Gastroesophageal sphincter (tissue), 4 donors: ENCODE measurements around the gene DZIP1L. TPM values are rescaled to one million over a fixed set of nuclear protein-coding genes. Genes with fewer than 3 reads are reported as not detected.

Experiments used
- ATAC-seq: fragments of 150-250 bp; one replicate; pipeline ENCODE4 v1.9.1; 2016; ENCODE audit warnings: mild to moderate bottlenecking, moderate library complexity
- H3K27ac ChIP-seq, 4 donors: fragments of 200-600 bp; sonication (generic) in 3 of 4; 1 replicate in 3 of 4; 2 replicates in 1 of 4; pipeline ENCODE4 v1.5.1; 2016 to 2019
- H3K27me3 ChIP-seq: fragments of 200-600 bp; sonication (generic); one replicate; pipeline ENCODE4 v1.5.1; 2019
- H3K36me3 ChIP-seq, 2 donors: fragments of 200-600 bp; sonication (generic); one replicate each; pipeline ENCODE4 v1.5.1; 2019; ENCODE audit warnings: control low read depth in 1 of 2
- H3K4me1 ChIP-seq, 3 donors: fragments of 200-600 bp; sonication (generic); 1 replicate in 2 of 3; 2 replicates in 1 of 3; pipeline ENCODE4 v1.5.1; 2016 to 2019; ENCODE audit warnings: control low read depth in 2 of 3
- H3K4me3 ChIP-seq, 2 donors: fragments of 200-600 bp; sonication (generic); one replicate each; pipeline ENCODE4 v1.5.1; 2019; ENCODE audit warnings: mild to moderate bottlenecking in 1 of 2, moderate library complexity in 1 of 2
- H3K9me3 ChIP-seq, 3 donors: fragments of 200-600 bp; sonication (generic); one replicate each; pipeline ENCODE4 v1.5.1; 2017 to 2019; ENCODE audit warnings: control low read depth in 2 of 3
- CTCF ChIP-seq, 4 experiments: fragments of 200-600 bp in 2 of 4; fragments of 450-650 bp in 2 of 4; sonication (generic) in 1 of 4; IDR thresholded peaks; one replicate each; pipeline ENCODE4 v1.5.1; 2017 to 2019; ENCODE audit warnings: antibody characterized with exemption in 4 of 4, mild to moderate bottlenecking in 2 of 4, moderate library complexity in 2 of 4
- EP300 ChIP-seq: sonication (generic); formaldehyde crosslinking; IDR thresholded peaks from one replicate; pipeline ENCODE4 v1.6.1; 2017; ENCODE audit warnings: antibody characterized with exemption, mild to moderate bottlenecking
- POLR2A ChIP-seq, 2 donors: fragments of 450-650 bp; IDR thresholded peaks; one replicate each; pipeline ENCODE4 v1.6.1; 2017; ENCODE audit warnings: antibody characterized with exemption in 2 of 2, mild to moderate bottlenecking in 2 of 2, moderate library complexity in 1 of 2
- POLR2AphosphoS5 ChIP-seq: sonication (generic); formaldehyde crosslinking; IDR thresholded peaks from one replicate; pipeline ENCODE4 v1.6.1; 2017; ENCODE audit warnings: antibody characterized with exemption
- WGBS, 2 donors: methylation state at CpG; one replicate each; pipeline ENCODE4 v1.1.5; 2018; ENCODE audit warnings: low coverage in 1 of 2; 5-methylcytosine and 5-hydroxymethylcytosine counted together
- total RNA-seq, 4 donors: library from RNA; depleted of rRNA; stranded (reverse); fragments of >200 nt; gene quantifications; one replicate each; pipeline ENCODE4 v1.1.0, GENCODE V29; 2016

DZIP1L gene
- total RNA-seq, 4 donors from 2014 or later, result 5.3 to 47.9 (median 18.6) TPM

GRCh38 chr3:138124706-138125355 is 9.4 kb upstream of the DZIP1L start:
- no peaks in the 10 kb centered on the region for H3K9me3 ChIP-seq
- 40 to 51% methylated on average over 3 to 4 of the region's 10 CpGs for WGBS, 2 donors
- no peak overlapping the region for H3K4me3 ChIP-seq
- no peaks in the 10 kb centered on the region for H3K36me3 ChIP-seq
- peaks cover 0 to 2% (median 0%) of the 10 kb centered on the region in 3 donors for H3K4me1 ChIP-seq
- TF ChIP-seq CTCF (IDR thresholded peaks at IDR 0.05) (no peak), POLR2AphosphoS5 (no peak), POLR2A (IDR thresholded peaks at IDR 0.05) (no peak), EP300 (no peak)
- no peaks in the 10 kb centered on the region for H3K27me3 ChIP-seq
- peak overlapping the region in 1 of 4 donors; percentile 6 for H3K27ac ChIP-seq
- no peak for ATAC-seq

- Histone ChIP-seq H3K27me3 (no peaks in the 10 kb centered on the region), H3K4me3 (no peak overlapping the region), H3K36me3 (no peaks in the 10 kb centered on the region), H3K9me3 (no peaks in the 10 kb centered on the region), H3K27ac (no peak overlapping the region), H3K4me1 (peaks cover 0 to 2% (median 0%) of the 10 kb centered on the region in 3 donors)
- ATAC-seq, result no peak
- 80 to 97% methylated on average over 2 to 5 of the region's 6 CpGs for WGBS, 2 donors
- TF ChIP-seq EP300, result no peak
Measured at GRCh38 chr3:138124188-138124587, 8.8 kb upstream of the DZIP1L start.

GRCh38 chr3:138119423-138119766 is 4.0 kb upstream of the DZIP1L start:
- no peak for ATAC-seq
- TF ChIP-seq POLR2AphosphoS5 (no peak), CTCF (IDR thresholded peaks at IDR 0.05) (no peak), POLR2A (IDR thresholded peaks at IDR 0.05) (no peak), EP300 (no peak)
- peaks cover 0 to 16% (median 0%) of the 10 kb centered on the region in 3 donors for H3K4me1 ChIP-seq
- H3K27ac ChIP-seq, result no peak overlapping the region
- no peaks in the 10 kb centered on the region for H3K27me3 ChIP-seq
- H3K36me3 ChIP-seq, result no peaks in the 10 kb centered on the region
- no peak overlapping the region for H3K4me3 ChIP-seq
- WGBS, 2 donors, result 35 to 56% methylated on average over 2 to 4 of the region's 4 CpGs
- no peaks in the 10 kb centered on the region for H3K9me3 ChIP-seq

- H3K27me3 ChIP-seq, result no peaks in the 10 kb centered on the region
- no peak overlapping the region for H3K27ac ChIP-seq
- H3K9me3 ChIP-seq, result no peaks in the 10 kb centered on the region
- no peak overlapping the region for H3K4me3 ChIP-seq
- peaks cover 0 to 22% (median 0%) of the 10 kb centered on the region in 3 donors for H3K4me1 ChIP-seq
- TF ChIP-seq CTCF (IDR thresholded peaks at IDR 0.05) (peak; percentile 61 to 86 (median 65)), POLR2AphosphoS5 (no peak)
- ATAC-seq, result peak; percentile 49
- H3K36me3 ChIP-seq, result no peaks in the 10 kb centered on the region
- 32 to 40% methylated on average over 1 to 5 of the region's 8 CpGs for WGBS, 2 donors
Measured at GRCh38 chr3:138118612-138119422, 3.4 kb upstream of the DZIP1L start.

GRCh38 chr3:138114431-138114918 is 933 bp downstream of the DZIP1L start:
- Histone ChIP-seq H3K27me3 (no peaks in the 10 kb centered on the region), H3K27ac (peak overlapping the region; percentile 76 to 94 (median 92)), H3K4me1 (peaks cover 0 to 37% (median 0%) of the 10 kb centered on the region in 3 donors), H3K4me3 (peak overlapping the region; percentile 65 to 73), H3K36me3 (peaks cover 0 to 9% of the 10 kb centered on the region in 2 donors), H3K9me3 (no peaks in the 10 kb centered on the region)
- no peak for ATAC-seq
- TF ChIP-seq POLR2AphosphoS5 (no peak), CTCF (IDR thresholded peaks at IDR 0.05) (no peak), POLR2A (IDR thresholded peaks at IDR 0.05) (no peak), EP300 (no peak)
- WGBS, 2 donors, result 3 to 13% methylated on average over 3 to 5 of the region's 9 CpGs
